Measurements from ENCODE around the gene LYPLAL1. TPM values are rescaled to one million over a fixed set of nuclear protein-coding genes. Genes with fewer than 3 reads are reported as not detected.

LYPLAL1 gene
- total RNA-seq, 2 donors from 2014 or later: 22.4 to 32.9 TPM

GRCh38 chr1:219144658-219145315 lies 28.9 kb upstream of the LYPLAL1 start:
- Histone ChIP-seq H3K36me3 (replicated peaks in 1 of 2; ENCODE audit: insufficient read depth in 1 of 2, low read depth in 2 of 2) (no peaks in the 10 kb centered on the region), H3K27ac (no peak overlapping the region), H3K9me3 (no peaks in the 10 kb centered on the region), H3K4me1 (no peaks in the 10 kb centered on the region), H3K27me3 (no peaks in the 10 kb centered on the region), H3K4me3 (no peak overlapping the region)
- WGBS, 2 donors: 61 to 63% methylated on average over 2 of the region's 2 CpGs
- intact Hi-C loops (cut with DNase I): no loop called here
- TF ChIP-seq CTCF (IDR thresholded peaks at IDR 0.05) (no peak), POLR2A (IDR thresholded peaks at IDR 0.05) (no peak)
- DNase-seq (no peak), ATAC-seq (no peak)

GRCh38 chr1:219147571-219148019 lies 26.1 kb upstream of the LYPLAL1 start:
- H3K27ac ChIP-seq: no peak overlapping the region

GRCh38 chr1:219149009-219149577 lies 24.6 kb upstream of the LYPLAL1 start:
- Histone ChIP-seq H3K27me3 (no peaks in the 10 kb centered on the region), H3K4me1 (no peaks in the 10 kb centered on the region), H3K4me3 (no peak overlapping the region), H3K36me3 (replicated peaks in 1 of 2; ENCODE audit: insufficient read depth in 1 of 2, low read depth in 2 of 2) (no peaks in the 10 kb centered on the region), H3K9me3 (no peaks in the 10 kb centered on the region), H3K27ac (no peak overlapping the region)
- DNase-seq: no peak
- no peak for ATAC-seq
- TF ChIP-seq CTCF (IDR thresholded peaks at IDR 0.05) (no peak), POLR2A (IDR thresholded peaks at IDR 0.05) (no peak)
- intact Hi-C loops (cut with DNase I): no loop called here

More at GRCh38 chr1:219147571-219148019, 26.1 kb upstream of the LYPLAL1 start:
- no peaks in the 10 kb centered on the region for H3K36me3 ChIP-seq (replicated peaks in 1 of 2; ENCODE audit: insufficient read depth in 1 of 2, low read depth in 2 of 2)
- H3K9me3 ChIP-seq: no peaks in the 10 kb centered on the region
- ATAC-seq (no peak), DNase-seq (no peak)
- H3K4me3 ChIP-seq: no peak overlapping the region
- no peaks in the 10 kb centered on the region for H3K4me1 ChIP-seq
- intact Hi-C loops (cut with DNase I): no loop called here
- no peaks in the 10 kb centered on the region for H3K27me3 ChIP-seq
- WGBS, 2 donors: 94 to 100% methylated on average over 1 of the region's 1 CpG
- no peak for TF ChIP-seq POLR2A (IDR thresholded peaks at IDR 0.05)

GRCh38 chr1:219149953-219150352 lies 23.7 kb upstream of the LYPLAL1 start:
- intact Hi-C loops (cut with DNase I): no loop called here
- no peak overlapping the region for H3K27ac ChIP-seq
- H3K4me1 ChIP-seq: no peaks in the 10 kb centered on the region
- no peaks in the 10 kb centered on the region for H3K27me3 ChIP-seq
- no peaks in the 10 kb centered on the region for H3K9me3 ChIP-seq
- no peak for ATAC-seq
- TF ChIP-seq POLR2A (IDR thresholded peaks at IDR 0.05) (no peak), CTCF (IDR thresholded peaks at IDR 0.05) (no peak)
- no peak overlapping the region for H3K4me3 ChIP-seq
- WGBS, 2 donors: 69 to 74% methylated on average over 3 of the region's 3 CpGs
- DNase-seq: no peak
- no peaks in the 10 kb centered on the region for H3K36me3 ChIP-seq (replicated peaks in 1 of 2; ENCODE audit: insufficient read depth in 1 of 2, low read depth in 2 of 2)

- DNase-seq (no peak), ATAC-seq (no peak)
- no peaks in the 10 kb centered on the region for H3K4me1 ChIP-seq
- 89% methylated on average over 3 of the region's 3 CpGs for WGBS, 2 donors
- TF ChIP-seq POLR2A (IDR thresholded peaks at IDR 0.05) (no peak), CTCF (IDR thresholded peaks at IDR 0.05) (no peak)
- no peak overlapping the region for H3K4me3 ChIP-seq
- no peak overlapping the region for H3K27ac ChIP-seq
- intact Hi-C loops (cut with DNase I): no loop called here
- H3K27me3 ChIP-seq: no peaks in the 10 kb centered on the region
- no peaks in the 10 kb centered on the region for H3K36me3 ChIP-seq (replicated peaks in 1 of 2; ENCODE audit: insufficient read depth in 1 of 2, low read depth in 2 of 2)
- no peaks in the 10 kb centered on the region for H3K9me3 ChIP-seq
These were observed 22.8 kb upstream of the LYPLAL1 start for GRCh38 chr1:219150913-219151312.
